Uterus (tissue), 2 donors: Measurements from ENCODE around the gene RORC.

Experiments used
- POLR2A ChIP-seq, 2 donors: fragments of 450-650 bp; IDR thresholded peaks; one replicate each; pipeline ENCODE4 v1.6.1; 2016; ENCODE audit warnings: antibody characterized with exemption in 2 of 2, mild to moderate bottlenecking in 1 of 2, moderate library complexity in 1 of 2
- TF ChIP-seq, protein P1 (sequence below), 4 experiments: fragments of 200-600 bp in 2 of 4; fragments of 450-650 bp in 2 of 4; sonication (generic) in 2 of 4; IDR thresholded peaks; one replicate each; pipeline ENCODE4 v1.5.1; 2016 to 2019; ENCODE audit warnings: antibody characterized with exemption in 4 of 4, mild to moderate bottlenecking in 2 of 4, moderate library complexity in 1 of 4

- TF ChIP-seq, protein P1, sequence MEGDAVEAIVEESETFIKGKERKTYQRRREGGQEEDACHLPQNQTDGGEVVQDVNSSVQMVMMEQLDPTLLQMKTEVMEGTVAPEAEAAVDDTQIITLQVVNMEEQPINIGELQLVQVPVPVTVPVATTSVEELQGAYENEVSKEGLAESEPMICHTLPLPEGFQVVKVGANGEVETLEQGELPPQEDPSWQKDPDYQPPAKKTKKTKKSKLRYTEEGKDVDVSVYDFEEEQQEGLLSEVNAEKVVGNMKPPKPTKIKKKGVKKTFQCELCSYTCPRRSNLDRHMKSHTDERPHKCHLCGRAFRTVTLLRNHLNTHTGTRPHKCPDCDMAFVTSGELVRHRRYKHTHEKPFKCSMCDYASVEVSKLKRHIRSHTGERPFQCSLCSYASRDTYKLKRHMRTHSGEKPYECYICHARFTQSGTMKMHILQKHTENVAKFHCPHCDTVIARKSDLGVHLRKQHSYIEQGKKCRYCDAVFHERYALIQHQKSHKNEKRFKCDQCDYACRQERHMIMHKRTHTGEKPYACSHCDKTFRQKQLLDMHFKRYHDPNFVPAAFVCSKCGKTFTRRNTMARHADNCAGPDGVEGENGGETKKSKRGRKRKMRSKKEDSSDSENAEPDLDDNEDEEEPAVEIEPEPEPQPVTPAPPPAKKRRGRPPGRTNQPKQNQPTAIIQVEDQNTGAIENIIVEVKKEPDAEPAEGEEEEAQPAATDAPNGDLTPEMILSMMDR (IDR thresholded peaks at IDR 0.05), result no peak
- TF ChIP-seq POLR2A (IDR thresholded peaks at IDR 0.05), result no peak
These were observed 21.9 kb upstream of the RORC start, which contains the start of gene THEM5 for GRCh38 chr1:151853411-151853943.
